Endothelial cell of umbilical vein (primary cell): ENCODE data around the gene GAL3ST1. TPM values are rescaled to one million over a fixed set of nuclear protein-coding genes. Genes with fewer than 3 reads are reported as not detected.

Source experiments
- BruUV-seq: library from RNA; stranded (reverse); fragments of 400-500 nt; replicated peaks from 2 replicates; lab custom pipeline; 2021; lab: Mats Ljungman, UMichigan
- CTCF ChIA-PET: fragments of 300-600, 350-600 bp; sonication (Branson Sonifier 250); formaldehyde crosslinking; loops from one replicate; lab custom pipeline; 2021; ENCODE audit warnings: antibody characterized with exemption, inconsistent platforms; lab: Charles Lee
- POLR2A ChIA-PET: fragments of 300-600, 350-600 bp; sonication (Branson Sonifier 250); formaldehyde crosslinking; loops from one replicate; lab custom pipeline; 2021; ENCODE audit warnings: antibody characterized with exemption, inconsistent platforms; lab: Charles Lee
- DNase-seq: peaks from one replicate; pipeline ENCODE4 v3.0.0-alpha.2; 2011; ENCODE audit warnings: low read depth, low spot score
- FAIRE-seq: peaks from 2 replicates; lab custom pipeline; 2011; peaks lifted over from hg19 to GRCh38; lab: Jason Lieb, UNC
- H2AFZ ChIP-seq: 2 replicates; pipeline ENCODE4 v1.6.0; 2012; ENCODE audit warnings: low read depth, low read length, control low read depth, inconsistent platforms
- H3K27ac ChIP-seq: 2 replicates; pipeline ENCODE4 v1.5.1; 2011; ENCODE audit warnings: low read depth, mild to moderate bottlenecking, control low read depth, low read length, moderate library complexity; ENCODE audit not compliant: insufficient read depth
- H3K27me3 ChIP-seq, 2 experiments: 2 replicates each; pipeline versions ENCODE4 v1.6.0 to v1.6.1; 2011; ENCODE audit warnings: low read length in 2 of 2, mixed read lengths in 1 of 2; ENCODE audit not compliant: control insufficient read depth in 2 of 2, insufficient read depth in 2 of 2
- H3K36me3 ChIP-seq, 2 experiments: 2 replicates in 1 of 2; 3 replicates in 1 of 2; pipeline ENCODE4 v1.5.1; 2011; ENCODE audit warnings: low read length in 2 of 2, mild to moderate bottlenecking in 1 of 2, moderate library complexity in 1 of 2; ENCODE audit not compliant: control insufficient read depth in 2 of 2, insufficient read depth in 2 of 2; ENCODE audit errors: extremely low read depth in 1 of 2
- H3K4me1 ChIP-seq: 3 replicates; pipeline ENCODE4 v1.5.1; 2011; ENCODE audit warnings: mild to moderate bottlenecking, low read length; ENCODE audit not compliant: control insufficient read depth, insufficient read depth; ENCODE audit errors: extremely low read depth
- H3K4me2 ChIP-seq: 2 replicates; pipeline ENCODE4 v1.6.1; 2011; ENCODE audit warnings: low read length, control low read depth, mixed read lengths; ENCODE audit not compliant: insufficient read depth
- H3K4me3 ChIP-seq, 3 experiments: fragments of 200-600 bp in 1 of 3; sonication (generic), shearing (Covaris generic) in 1 of 3; replicated peaks in 1 of 3; 2 replicates each; pipeline ENCODE4 v1.5.1; 2011 to 2016; ENCODE audit warnings: control low read depth in 3 of 3, low read length in 3 of 3, mild to moderate bottlenecking in 2 of 3, inconsistent platforms in 1 of 3, low read depth in 1 of 3, moderate library complexity in 1 of 3; ENCODE audit not compliant: insufficient read depth in 1 of 3
- H3K79me2 ChIP-seq: 2 replicates; pipeline ENCODE4 v1.6.0; 2012; ENCODE audit warnings: low read length, inconsistent platforms; ENCODE audit not compliant: control insufficient read depth, insufficient read depth
- H3K9ac ChIP-seq: replicated peaks from 2 replicates; pipeline ENCODE3; 2011; ENCODE audit warnings: low read length, control low read depth; ENCODE audit not compliant: insufficient read depth; ENCODE audit errors: extremely low read depth
- H3K9me1 ChIP-seq: replicated peaks from 3 replicates; pipeline ENCODE4 v1.6.0; 2011; ENCODE audit warnings: mild to moderate bottlenecking, low read length; ENCODE audit not compliant: control insufficient read depth, insufficient read depth; ENCODE audit errors: extremely low read depth
- H3K9me3 ChIP-seq: replicated peaks from 2 replicates; pipeline ENCODE4 v1.5.1; 2012; ENCODE audit warnings: low read length, inconsistent platforms; ENCODE audit not compliant: control insufficient read depth, insufficient read depth
- H4K20me1 ChIP-seq: replicated peaks from 2 replicates; pipeline ENCODE3; 2011; ENCODE audit warnings: mild to moderate bottlenecking, low read length; ENCODE audit not compliant: control insufficient read depth, insufficient read depth; ENCODE audit errors: extremely low read depth
- CTCF ChIP-seq, 2 donors: IDR thresholded peaks; 1 replicate in 1 of 2; 2 replicates in 1 of 2; pipeline ENCODE4 v1.5.1; 2011; ENCODE audit warnings: low read length in 2 of 2, mild to moderate bottlenecking in 2 of 2, moderate library complexity in 2 of 2, control low read depth in 1 of 2, inconsistent platforms in 1 of 2, low read depth in 1 of 2; ENCODE audit not compliant: insufficient read depth in 1 of 2; ENCODE audit errors: extremely low read depth in 1 of 2
- EZH2 ChIP-seq: IDR thresholded peaks from 2 replicates; pipeline ENCODE4 v1.6.1; 2012; ENCODE audit warnings: borderline replicate concordance, low read depth, mild to moderate bottlenecking, moderate library complexity, low read length, inconsistent platforms; ENCODE audit not compliant: severe bottlenecking
- FOS ChIP-seq: IDR thresholded peaks from 2 replicates; pipeline ENCODE4 v1.6.1; 2011; ENCODE audit warnings: mild to moderate bottlenecking, low read length, moderate library complexity, borderline replicate concordance; ENCODE audit not compliant: insufficient read depth
- GATA2 ChIP-seq: IDR thresholded peaks from 2 replicates; pipeline ENCODE4 v1.7.0; 2011; ENCODE audit warnings: low read depth, mild to moderate bottlenecking, moderate library complexity, mixed read lengths, low read length; ENCODE audit not compliant: insufficient read length, insufficient read depth
- JUN ChIP-seq: IDR thresholded peaks from 2 replicates; pipeline ENCODE4 v1.6.1; 2011; ENCODE audit warnings: borderline replicate concordance, low read depth; ENCODE audit not compliant: insufficient read length, insufficient read depth
- MAX ChIP-seq: IDR thresholded peaks from 2 replicates; pipeline ENCODE4 v1.6.1; 2011; ENCODE audit not compliant: insufficient read depth, insufficient read length
- MYC ChIP-seq: IDR thresholded peaks from one replicate; pipeline ENCODE4 v1.6.1; 2011; ENCODE audit warnings: mild to moderate bottlenecking, low read depth, low read length
- POLR2A ChIP-seq: IDR thresholded peaks from 2 replicates; pipeline ENCODE4 v1.6.1; 2012; ENCODE audit warnings: low read depth, mild to moderate bottlenecking, control low read depth, low read length
- POLR2AphosphoS5 ChIP-seq: IDR thresholded peaks from 2 replicates; pipeline ENCODE4 v1.6.1; 2012; ENCODE audit warnings: low read depth, mild to moderate bottlenecking, control low read depth, low read length, moderate library complexity; ENCODE audit not compliant: insufficient read depth
- dilution Hi-C: fragments of 300-500 bp; cut with MboI; formaldehyde crosslinking; loops from one replicate; pipeline ENCODE4 v1.15.0; 2019; ENCODE audit warnings: low sequenced_read_pairs; ENCODE audit not compliant: extremely low pct_ligation_motif_present
- intact Hi-C: fragments of 100-400 bp; cut with micrococcal nuclease; formaldehyde crosslinking; loops from one replicate; pipeline ENCODE4 v1.10.0; 2022
- polyA plus RNA-seq, 4 experiments: library from polyadenylated mRNA; depleted of rRNA in 3 of 4; stranded (reverse) in 3 of 4; unstranded in 1 of 4; fragments of >200 nt; gene quantifications; 2 replicates each; pipeline versions ENCODE4 v1.2.1 to v1.2.3, GENCODE V29; 2011 to 2012; ENCODE audit warnings: missing spikeins in 1 of 4
- total RNA-seq: library from RNA; stranded (reverse); gene quantifications from 2 replicates; pipeline ENCODE4 v1.2.3, GENCODE V29; 2021

GAL3ST1 gene
- total and polyA plus RNA-seq, 2 donors (not counting 3 experiments of a cell fraction or from before 2014, with no cell fraction given) = not detected

- FAIRE-seq (no peak), DNase-seq (no peak)
- Histone ChIP-seq H3K79me2 (no peaks in the 10 kb centered on the region), H3K36me3 (peaks cover 0 to 15% of the 10 kb centered on the region in 2 experiments), H3K4me3 (no peak overlapping the region), H2AFZ (no peak overlapping the region), H3K4me2 (no peak overlapping the region), H3K27me3 (peaks cover 0 to 5% of the 10 kb centered on the region in 2 experiments), H3K27ac (no peak overlapping the region), H3K9me1 (no peaks in the 10 kb centered on the region), H3K4me1 (no peaks in the 10 kb centered on the region), H4K20me1 (no peaks in the 10 kb centered on the region), H3K9ac (no peak overlapping the region), H3K9me3 (no peaks in the 10 kb centered on the region)
- dilution Hi-C loops = no loop called here
- no TSS peak for BruUV-seq
- CTCF ChIA-PET = interaction anchor here (1.1 kb wide), 1 partner anchor 182 kb away, joined by 3 read pairs; no protein-coding TSS in a partner anchor
- intact Hi-C loops = no loop called here
- POLR2A ChIA-PET = no interaction called here
- TF ChIP-seq GATA2 = no peak
- TF ChIP-seq CTCF (IDR thresholded peaks at IDR 0.05; ENCODE audit: extremely low read depth in 1 of 2, insufficient read depth in 1 of 2, low read depth in 1 of 2, low read length in 2 of 2) = no peak
- no peak for TF ChIP-seq JUN
- TF ChIP-seq POLR2AphosphoS5 = no peak
- TF ChIP-seq MAX = no peak
- TF ChIP-seq MYC = no peak
- TF ChIP-seq EZH2 = no peak
- TF ChIP-seq FOS = no peak
- no peak for TF ChIP-seq POLR2A
These were observed 821 bp downstream of the GAL3ST1 start for GRCh38 chr22:30573594-30574094.
